Body of pancreas (tissue), 4 donors: ENCODE results near the gene ARHGAP9.
A peak's percentile ranks its signal among the peaks of the same experiment; 100 is the strongest.

ENCODE experiments used
- POLR2A ChIP-seq, 3 donors: fragments of 450-650 bp; IDR thresholded peaks; one replicate each; pipeline ENCODE4 v1.6.1; 2016; ENCODE audit warnings: antibody characterized with exemption in 3 of 3, mild to moderate bottlenecking in 2 of 3
- TF ChIP-seq, protein P1 (sequence below), 7 experiments: fragments of 450-650 bp in 4 of 7; fragments of 200-600 bp in 3 of 7; sonication (generic) in 3 of 7; IDR thresholded peaks; one replicate each; pipeline ENCODE4 v1.5.1; 2016 to 2019; ENCODE audit warnings: antibody characterized with exemption in 7 of 7

DNA sequence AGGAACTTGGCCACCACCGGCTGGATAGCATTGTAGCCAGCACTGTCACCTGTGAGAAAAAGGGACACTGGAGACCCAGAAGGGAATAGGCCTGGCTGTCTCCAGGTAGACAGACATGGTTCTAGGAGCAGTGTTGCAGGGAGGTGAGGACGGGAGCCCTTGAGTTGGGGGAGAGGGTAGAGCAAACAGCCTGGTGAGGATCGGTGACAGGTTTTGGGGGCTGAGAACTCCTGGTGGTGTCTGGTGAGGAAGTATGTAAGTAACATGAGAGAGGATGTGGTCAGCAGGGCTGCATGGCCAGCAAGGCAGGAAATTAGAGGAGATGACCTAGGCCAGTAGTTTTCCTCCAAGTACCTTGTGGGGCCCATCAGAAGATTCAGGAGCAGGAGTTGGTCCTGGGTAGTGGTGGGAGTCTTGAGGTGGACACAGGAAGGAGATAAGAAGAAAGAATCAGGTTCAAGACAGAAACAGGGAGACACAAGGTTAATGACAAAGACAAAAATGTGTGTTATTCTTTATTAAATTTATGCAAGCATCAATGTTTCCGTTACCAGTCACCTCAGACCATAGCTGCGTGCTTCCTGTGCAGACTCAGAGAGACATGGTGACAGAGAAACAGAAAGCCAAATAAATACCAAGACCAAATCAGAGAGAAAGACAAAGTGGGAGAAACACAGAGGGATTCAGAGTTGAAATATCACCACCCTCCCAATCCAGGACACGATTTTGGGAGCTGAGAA lies at the start of gene ARHGAP9:
- TF ChIP-seq, protein P1, sequence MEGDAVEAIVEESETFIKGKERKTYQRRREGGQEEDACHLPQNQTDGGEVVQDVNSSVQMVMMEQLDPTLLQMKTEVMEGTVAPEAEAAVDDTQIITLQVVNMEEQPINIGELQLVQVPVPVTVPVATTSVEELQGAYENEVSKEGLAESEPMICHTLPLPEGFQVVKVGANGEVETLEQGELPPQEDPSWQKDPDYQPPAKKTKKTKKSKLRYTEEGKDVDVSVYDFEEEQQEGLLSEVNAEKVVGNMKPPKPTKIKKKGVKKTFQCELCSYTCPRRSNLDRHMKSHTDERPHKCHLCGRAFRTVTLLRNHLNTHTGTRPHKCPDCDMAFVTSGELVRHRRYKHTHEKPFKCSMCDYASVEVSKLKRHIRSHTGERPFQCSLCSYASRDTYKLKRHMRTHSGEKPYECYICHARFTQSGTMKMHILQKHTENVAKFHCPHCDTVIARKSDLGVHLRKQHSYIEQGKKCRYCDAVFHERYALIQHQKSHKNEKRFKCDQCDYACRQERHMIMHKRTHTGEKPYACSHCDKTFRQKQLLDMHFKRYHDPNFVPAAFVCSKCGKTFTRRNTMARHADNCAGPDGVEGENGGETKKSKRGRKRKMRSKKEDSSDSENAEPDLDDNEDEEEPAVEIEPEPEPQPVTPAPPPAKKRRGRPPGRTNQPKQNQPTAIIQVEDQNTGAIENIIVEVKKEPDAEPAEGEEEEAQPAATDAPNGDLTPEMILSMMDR (IDR thresholded peaks at IDR 0.05): no peak
- TF ChIP-seq POLR2A (IDR thresholded peaks at IDR 0.05): peak in 1 of 3 donors; percentile 9
